Gastrocnemius medialis (tissue), 4 donors: ENCODE data around the gene CAMKK2.
"Not testable (repeated sequence)": the region's sequence is repeated elsewhere in the genome, so short reads cannot be mapped to it uniquely, and the experiment has no call there.

Source experiments
- POLR2A ChIP-seq, 2 donors: fragments of 450-650 bp; IDR thresholded peaks; one replicate each; pipeline ENCODE4 v1.6.1; 2017; ENCODE audit warnings: antibody characterized with exemption in 2 of 2, mild to moderate bottlenecking in 2 of 2, moderate library complexity in 2 of 2
- TF ChIP-seq, protein P1 (sequence below), 5 experiments: fragments of 450-650 bp in 3 of 5; fragments of 200-600 bp in 2 of 5; sonication (generic) in 2 of 5; IDR thresholded peaks in 4 of 5; conservative IDR thresholded peaks in 1 of 5; 1 replicate in 4 of 5; 2 replicates in 1 of 5; pipeline ENCODE4 v1.5.1; 2016 to 2019; ENCODE audit warnings: antibody characterized with exemption in 5 of 5, mild to moderate bottlenecking in 3 of 5, moderate library complexity in 3 of 5

DNA sequence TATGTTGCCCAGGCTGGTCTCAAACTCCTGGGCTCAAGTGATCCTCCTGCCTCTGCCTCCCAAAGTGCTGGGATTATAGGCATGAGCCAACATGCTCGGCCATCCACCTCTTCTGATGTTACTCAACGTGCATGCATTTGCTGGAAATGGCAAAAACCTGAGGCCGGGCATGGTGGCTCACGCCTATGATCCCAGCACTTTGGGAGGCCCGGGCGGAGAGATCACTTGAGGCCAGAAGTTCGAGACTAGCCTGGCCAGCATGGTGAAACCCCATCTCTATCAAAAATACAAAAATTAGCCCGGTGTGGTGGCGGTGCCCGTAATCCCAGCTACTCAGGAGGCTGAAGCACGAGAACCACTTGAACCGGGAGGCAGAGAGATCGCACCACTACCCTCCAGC is 1.9 kb upstream of the CAMKK2 start:
- TF ChIP-seq, protein P1, sequence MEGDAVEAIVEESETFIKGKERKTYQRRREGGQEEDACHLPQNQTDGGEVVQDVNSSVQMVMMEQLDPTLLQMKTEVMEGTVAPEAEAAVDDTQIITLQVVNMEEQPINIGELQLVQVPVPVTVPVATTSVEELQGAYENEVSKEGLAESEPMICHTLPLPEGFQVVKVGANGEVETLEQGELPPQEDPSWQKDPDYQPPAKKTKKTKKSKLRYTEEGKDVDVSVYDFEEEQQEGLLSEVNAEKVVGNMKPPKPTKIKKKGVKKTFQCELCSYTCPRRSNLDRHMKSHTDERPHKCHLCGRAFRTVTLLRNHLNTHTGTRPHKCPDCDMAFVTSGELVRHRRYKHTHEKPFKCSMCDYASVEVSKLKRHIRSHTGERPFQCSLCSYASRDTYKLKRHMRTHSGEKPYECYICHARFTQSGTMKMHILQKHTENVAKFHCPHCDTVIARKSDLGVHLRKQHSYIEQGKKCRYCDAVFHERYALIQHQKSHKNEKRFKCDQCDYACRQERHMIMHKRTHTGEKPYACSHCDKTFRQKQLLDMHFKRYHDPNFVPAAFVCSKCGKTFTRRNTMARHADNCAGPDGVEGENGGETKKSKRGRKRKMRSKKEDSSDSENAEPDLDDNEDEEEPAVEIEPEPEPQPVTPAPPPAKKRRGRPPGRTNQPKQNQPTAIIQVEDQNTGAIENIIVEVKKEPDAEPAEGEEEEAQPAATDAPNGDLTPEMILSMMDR (IDR thresholded peaks at IDR 0.05 in 4 of 5, conservative IDR thresholded peaks at IDR 0.05 in 1 of 5), result not testable (repeated sequence)
- not testable (repeated sequence) for TF ChIP-seq POLR2A (IDR thresholded peaks at IDR 0.05)
